Activated CD4-positive, alpha-beta memory T cell treated with anti-CD3 and anti-CD28 coated beads for 36 hours (primary cell): Measurements from ENCODE around the gene METTL26. TPM values are rescaled to one million over a fixed set of nuclear protein-coding genes. Genes with fewer than 3 reads are reported as not detected.

ENCODE experiments used
- CTCF ChIA-PET: fragments of 350-600 bp; sonication (Branson Sonifier 250); formaldehyde crosslinking; loops from one replicate; lab custom pipeline; 2021; ENCODE audit warnings: antibody characterized with exemption, inconsistent platforms; lab: Charles Lee
- POLR2A ChIA-PET: fragments of 350-600 bp; sonication (Branson Sonifier 250); formaldehyde crosslinking; loops from one replicate; lab custom pipeline; 2021; ENCODE audit warnings: antibody characterized with exemption; lab: Charles Lee
- DNase-seq: peaks from one replicate; pipeline ENCODE4 v3.0.0-alpha.2; 2020
- H3K27ac Mint-ChIP-seq: one replicate; pipeline ENCODE4 v1.8.0; 2021; ENCODE audit warnings: mixed read lengths
- H3K27me3 Mint-ChIP-seq: one replicate; pipeline ENCODE4 v1.8.0; 2021; ENCODE audit warnings: mixed read lengths
- H3K36me3 Mint-ChIP-seq: one replicate; pipeline ENCODE4 v1.8.0; 2021; ENCODE audit warnings: mixed read lengths
- H3K4me1 Mint-ChIP-seq: one replicate; pipeline ENCODE4 v1.8.0; 2021; ENCODE audit warnings: low read depth, mixed read lengths
- H3K4me3 Mint-ChIP-seq: one replicate; pipeline ENCODE4 v1.8.0; 2021; ENCODE audit warnings: mild to moderate bottlenecking, mixed read lengths
- H3K9me3 Mint-ChIP-seq: one replicate; pipeline ENCODE4 v1.8.0; 2021; ENCODE audit warnings: mixed read lengths
- intact Hi-C: fragments of 100-400 bp; cut with micrococcal nuclease; formaldehyde crosslinking; loops from one replicate; pipeline ENCODE4 v1.15.1; 2023
- total RNA-seq, 2 experiments: library from RNA; stranded (reverse); gene quantifications; one replicate each; pipeline ENCODE4 v1.2.3, GENCODE V29; 2021

Gene METTL26
- total RNA-seq: 100 to 1,000 TPM; 113 to 117 TPM

GRCh38 chr16:636206-637080, at the start of gene METTL26:
Gene METTL26 (minus strand): TSS chr16:636305. CDS start chr16:636290, 15 bp downstream.
- H3K36me3 Mint-ChIP-seq: peaks cover 4% of the 10 kb centered on the region
- intact Hi-C loops: loop anchor here (1.0 to 5.0 kb wide), 5 partner anchors 47 to 235 kb away; partner anchors contain the start of genes DECR2 and JMJD8
- H3K27ac Mint-ChIP-seq: peak within 1 kb of the TSS; percentile 89
- H3K27me3 Mint-ChIP-seq: peaks cover 3% of the 10 kb centered on the region
- ChIA-PET CTCF (interaction anchor here (0.8 to 2.0 kb wide), 8 partner anchors 12 to 211 kb away, joined by 3 to 13 read pairs (median 4); partner anchors contain the start of genes RAB11FIP3 and WDR90), POLR2A (interaction anchor here (0.7 to 2.2 kb wide), 10 partner anchors 12 to 672 kb away, joined by 3 to 16 read pairs (median 3); partner anchors contain the start of genes CAPN15 and WDR90)
- no peaks in the 10 kb centered on the region for H3K9me3 Mint-ChIP-seq
- peaks cover 5% of the 10 kb centered on the region for H3K4me1 Mint-ChIP-seq
- H3K4me3 Mint-ChIP-seq: peak within 1 kb of the TSS; percentile 90
- peak; percentile 96 for DNase-seq

GRCh38 chr16:684961-685696, 49.0 kb upstream of the METTL26 start:
- H3K4me3 Mint-ChIP-seq: no peak overlapping the region
- no peak for DNase-seq
- H3K4me1 Mint-ChIP-seq: peaks cover 38% of the 10 kb centered on the region
- ChIA-PET CTCF (no interaction called here), POLR2A (no interaction called here)
- H3K9me3 Mint-ChIP-seq: no peaks in the 10 kb centered on the region
- no peaks in the 10 kb centered on the region for H3K27me3 Mint-ChIP-seq
- H3K36me3 Mint-ChIP-seq: peaks cover 21% of the 10 kb centered on the region
- H3K27ac Mint-ChIP-seq: no peak overlapping the region
- intact Hi-C loops: loop anchor here (2.0 to 5.0 kb wide), 2 partner anchors 48 to 98 kb away; partner anchors contain the start of gene METTL26

GRCh38 chr16:684071-684794, 48.1 kb upstream of the METTL26 start, which contains the start of gene JMJD8:
Gene JMJD8 (minus strand): TSS chr16:684334. CDS start chr16:684319, 15 bp downstream.
- peaks cover 37% of the 10 kb centered on the region for H3K4me1 Mint-ChIP-seq
- peak within 1 kb of the TSS; percentile 74 for H3K27ac Mint-ChIP-seq
- peak; percentile 98 for DNase-seq
- no peaks in the 10 kb centered on the region for H3K27me3 Mint-ChIP-seq
- POLR2A ChIA-PET: interaction anchor here (0.5 to 1.3 kb wide), 4 partner anchors 8 to 95 kb away, joined by 3 read pairs; partner anchors contain the start of genes RHBDL1 and RHOT2
- intact Hi-C loops: loop anchor here (2.0 to 5.0 kb wide), 2 partner anchors 47 to 97 kb away; partner anchors contain the start of gene METTL26
- H3K36me3 Mint-ChIP-seq: peaks cover 21% of the 10 kb centered on the region
- peak within 1 kb of the TSS; percentile 82 for H3K4me3 Mint-ChIP-seq
- no peaks in the 10 kb centered on the region for H3K9me3 Mint-ChIP-seq
- CTCF ChIA-PET: no interaction called here

GRCh38 chr16:683396-684070, 47.4 kb upstream of the METTL26 start:
- Mint-ChIP-seq H3K4me1 (peaks cover 33% of the 10 kb centered on the region), H3K9me3 (no peaks in the 10 kb centered on the region), H3K36me3 (peaks cover 21% of the 10 kb centered on the region), H3K27ac (peak overlapping the region; percentile 64), H3K4me3 (peak overlapping the region; percentile 82), H3K27me3 (no peaks in the 10 kb centered on the region)
- ChIA-PET POLR2A (interaction anchor here (0.6 to 1.3 kb wide), 3 partner anchors 8 to 95 kb away, joined by 3 read pairs; partner anchors contain the start of genes RHBDL1 and RHOT2), CTCF (no interaction called here)
- no peak for DNase-seq
- intact Hi-C loops: loop anchor here (2.0 to 5.0 kb wide), 2 partner anchors 47 to 96 kb away; partner anchors contain the start of gene METTL26

- POLR2A ChIA-PET: no interaction called here
- peaks cover 21% of the 10 kb centered on the region for H3K36me3 Mint-ChIP-seq
- no peak for DNase-seq
- H3K9me3 Mint-ChIP-seq: no peaks in the 10 kb centered on the region
- H3K4me1 Mint-ChIP-seq: peaks cover 33% of the 10 kb centered on the region
- H3K27ac Mint-ChIP-seq: peak overlapping the region; percentile 64
- CTCF ChIA-PET: interaction anchor here (0.6 kb wide), 1 partner anchor 42 kb away, joined by 3 read pairs; no protein-coding TSS in a partner anchor
- peak overlapping the region; percentile 82 for H3K4me3 Mint-ChIP-seq
- intact Hi-C loops: loop anchor here (5.0 kb wide), 1 partner anchor 95 kb away; no protein-coding TSS in a partner anchor
- H3K27me3 Mint-ChIP-seq: no peaks in the 10 kb centered on the region
These were observed 46.6 kb upstream of the METTL26 start for GRCh38 chr16:682493-683395.

GRCh38 chr16:681746-682427, 45.8 kb upstream of the METTL26 start:
- H3K4me3 Mint-ChIP-seq: peak overlapping the region; percentile 82
- DNase-seq: no peak
- H3K36me3 Mint-ChIP-seq: peaks cover 19% of the 10 kb centered on the region
- ChIA-PET CTCF (interaction anchor here (0.6 to 1.6 kb wide), 4 partner anchors 30 to 102 kb away, joined by 3 to 4 read pairs (median 4); no protein-coding TSS in a partner anchor), POLR2A (interaction anchor here (0.7 to 1.8 kb wide), 2 partner anchors 8 to 13 kb away, joined by 3 to 12 read pairs; partner anchors contain the start of gene WDR24)
- H3K4me1 Mint-ChIP-seq: peaks cover 35% of the 10 kb centered on the region
- intact Hi-C loops: loop anchor here (5.0 kb wide), 1 partner anchor 95 kb away; no protein-coding TSS in a partner anchor
- no peaks in the 10 kb centered on the region for H3K27me3 Mint-ChIP-seq
- no peaks in the 10 kb centered on the region for H3K9me3 Mint-ChIP-seq
- H3K27ac Mint-ChIP-seq: peak overlapping the region; percentile 51

- DNase-seq: peak; percentile 46
- Mint-ChIP-seq H3K36me3 (peaks cover 19% of the 10 kb centered on the region), H3K9me3 (no peaks in the 10 kb centered on the region), H3K4me3 (peak overlapping the region; percentile 82), H3K27ac (peak overlapping the region; percentile 51), H3K4me1 (peaks cover 38% of the 10 kb centered on the region), H3K27me3 (no peaks in the 10 kb centered on the region)
- ChIA-PET POLR2A (interaction anchor here (0.7 to 2.2 kb wide), 6 partner anchors 9 to 47 kb away, joined by 3 to 12 read pairs (median 4); partner anchors contain the start of gene WDR24), CTCF (interaction anchor here (0.5 to 1.6 kb wide), 6 partner anchors 13 to 322 kb away, joined by 3 to 6 read pairs (median 4); partner anchors contain the start of gene RHOT2)
- intact Hi-C loops: loop anchor here (5.0 kb wide), 1 partner anchor 94 kb away; no protein-coding TSS in a partner anchor
These were observed 45.1 kb upstream of the METTL26 start for GRCh38 chr16:680967-681745.

- no peaks in the 10 kb centered on the region for H3K27me3 Mint-ChIP-seq
- H3K4me3 Mint-ChIP-seq: peak overlapping the region; percentile 82
- no peaks in the 10 kb centered on the region for H3K9me3 Mint-ChIP-seq
- H3K36me3 Mint-ChIP-seq: peaks cover 17% of the 10 kb centered on the region
- H3K27ac Mint-ChIP-seq: no peak overlapping the region
- intact Hi-C loops: loop anchor here (5.0 kb wide), 1 partner anchor 93 kb away; no protein-coding TSS in a partner anchor
- POLR2A ChIA-PET: interaction anchor here (0.8 to 2.2 kb wide), 5 partner anchors 9 to 48 kb away, joined by 3 to 12 read pairs (median 5); partner anchors contain the start of gene WDR24
- no peak for DNase-seq
- H3K4me1 Mint-ChIP-seq: peaks cover 35% of the 10 kb centered on the region
- CTCF ChIA-PET: interaction anchor here (0.5 to 1.6 kb wide), 6 partner anchors 13 to 323 kb away, joined by 3 to 6 read pairs (median 4); partner anchors contain the start of gene RHOT2
These were observed 44.5 kb upstream of the METTL26 start for GRCh38 chr16:680625-680945.
